ENCODE measurements around the gene NECAB3.
"Not testable (repeated sequence)": the region's sequence is repeated elsewhere in the genome, so short reads cannot be mapped to it uniquely, and the experiment has no call there.

The NECAB3 gene

DNA sequence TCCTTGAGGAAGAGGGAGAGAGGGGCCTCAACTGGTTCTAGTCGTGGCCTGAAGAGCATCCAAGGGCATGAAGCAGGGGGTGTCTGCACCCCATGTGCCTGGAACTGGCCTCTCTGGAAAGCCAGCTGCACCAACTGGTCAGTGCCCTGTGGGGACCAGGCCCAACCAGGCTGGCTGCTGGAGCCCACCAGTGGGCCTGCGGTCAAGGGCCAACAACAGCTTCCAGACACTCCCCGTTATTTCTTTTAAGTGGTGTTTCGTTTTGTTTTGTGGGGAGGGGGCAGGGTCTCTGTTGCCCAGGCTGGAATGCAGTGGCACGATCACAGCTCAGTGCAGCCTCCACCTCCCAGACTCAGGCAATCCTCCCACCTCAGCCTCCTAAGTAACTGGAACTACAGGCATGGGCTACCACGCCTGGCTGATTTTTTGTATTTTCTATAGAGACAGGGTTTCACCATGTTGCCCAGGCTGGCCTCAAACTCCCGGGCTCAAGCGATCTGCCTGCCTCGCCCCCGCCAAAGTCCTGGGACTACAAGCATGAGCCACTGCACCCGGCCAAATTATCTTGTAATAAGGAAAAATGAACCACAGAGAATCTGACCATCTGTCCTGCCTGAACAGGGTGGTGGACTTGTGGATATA is 24.0 kb downstream of the NECAB3 start:
- no peak for DNase-seq (ENCODE audit: low read depth)

DNA sequence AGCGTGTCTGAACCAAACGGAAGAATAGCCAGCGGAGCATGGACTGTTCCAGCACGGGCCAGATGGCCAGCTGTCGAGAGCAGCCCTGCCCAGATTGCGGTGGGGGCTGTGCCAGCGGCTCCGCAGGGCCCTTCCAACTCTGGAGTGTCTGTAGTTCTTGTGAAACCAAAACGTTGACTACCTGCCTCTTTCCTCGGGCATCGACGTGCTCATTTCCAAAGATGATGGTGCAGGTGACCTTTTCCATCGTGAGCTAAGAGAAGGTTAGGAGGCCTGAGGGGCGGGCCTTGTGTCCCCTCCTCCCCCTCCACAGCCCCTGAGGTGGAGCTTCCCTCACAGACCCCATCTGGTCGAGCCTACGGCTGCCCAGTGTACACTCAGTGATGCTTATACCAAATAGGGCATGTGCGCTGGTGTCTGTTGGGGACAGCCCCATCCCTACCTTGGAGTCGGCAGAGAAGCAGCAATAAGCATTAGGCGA is 25.0 kb downstream of the NECAB3 start:
- DNase-seq (ENCODE audit: low read depth), result no peak

DNA sequence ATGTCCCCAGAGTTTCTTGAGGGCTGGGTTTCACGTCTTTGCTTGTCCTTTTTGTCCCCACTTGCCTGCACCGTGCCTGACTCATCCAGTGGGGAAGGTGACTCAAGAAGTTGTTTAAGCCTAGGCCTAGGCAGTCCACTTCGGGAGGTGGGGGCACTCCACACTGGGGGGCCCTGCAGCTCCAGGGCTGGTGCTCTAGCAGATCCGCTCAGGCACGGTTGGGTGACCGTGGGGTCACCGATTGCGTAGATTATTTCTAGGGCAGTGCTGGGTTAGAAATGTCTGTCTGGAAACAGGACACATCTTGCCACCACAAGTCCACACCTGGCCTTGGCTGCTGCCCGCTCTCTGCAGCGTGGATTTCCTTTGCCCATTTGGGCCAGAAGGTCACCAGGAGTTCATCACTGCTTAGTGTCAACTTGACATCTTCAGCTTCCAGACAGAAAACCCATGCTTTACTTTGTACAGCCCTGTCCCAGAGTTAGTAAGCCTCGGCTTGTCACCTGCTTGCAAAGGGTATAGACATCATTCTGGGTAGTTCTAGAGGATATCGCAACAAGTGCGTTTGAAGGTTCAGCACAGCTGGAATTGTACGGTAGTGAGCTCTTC is 25.7 kb downstream of the NECAB3 start:
- DNase-seq (ENCODE audit: low read depth), result no peak

DNA sequence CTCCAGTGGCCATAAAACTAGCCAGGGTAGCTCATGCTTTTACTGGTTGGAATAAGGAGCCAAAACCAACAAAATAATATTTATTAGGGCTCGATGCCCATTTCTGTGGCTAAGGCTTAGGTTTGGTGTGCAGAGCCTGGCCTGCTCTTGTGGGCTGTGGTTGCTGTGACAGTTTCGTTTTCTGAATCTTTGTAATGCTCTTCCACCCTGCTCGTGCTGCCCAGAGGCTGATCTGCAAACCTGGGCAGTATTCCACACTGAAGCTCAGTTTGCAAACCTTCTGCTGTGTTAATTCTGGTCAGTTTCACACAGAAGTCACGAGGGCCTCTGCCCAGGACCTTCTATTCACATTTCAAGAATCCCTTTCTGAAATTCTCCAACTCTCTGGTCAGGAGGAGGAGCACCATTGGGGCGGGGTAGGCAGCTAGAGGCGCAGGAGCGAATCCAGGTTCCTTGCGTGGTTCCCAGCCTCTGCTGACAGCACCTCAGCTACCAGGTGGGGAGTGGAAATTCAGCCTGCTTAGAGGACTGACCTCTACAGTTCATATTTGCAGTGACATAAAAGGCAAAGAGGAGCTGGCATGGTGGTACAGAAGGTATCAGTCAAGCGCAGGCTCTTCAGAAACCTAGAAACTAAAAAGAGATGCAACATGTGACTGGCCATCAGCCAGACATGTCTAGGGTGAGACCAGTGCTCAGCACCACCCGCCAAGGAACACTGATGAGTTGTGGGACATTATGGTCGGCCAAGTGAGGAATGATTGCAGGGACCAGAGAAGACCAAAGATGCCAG is 26.4 kb downstream of the NECAB3 start:
- no peak for DNase-seq (ENCODE audit: low read depth)

DNA sequence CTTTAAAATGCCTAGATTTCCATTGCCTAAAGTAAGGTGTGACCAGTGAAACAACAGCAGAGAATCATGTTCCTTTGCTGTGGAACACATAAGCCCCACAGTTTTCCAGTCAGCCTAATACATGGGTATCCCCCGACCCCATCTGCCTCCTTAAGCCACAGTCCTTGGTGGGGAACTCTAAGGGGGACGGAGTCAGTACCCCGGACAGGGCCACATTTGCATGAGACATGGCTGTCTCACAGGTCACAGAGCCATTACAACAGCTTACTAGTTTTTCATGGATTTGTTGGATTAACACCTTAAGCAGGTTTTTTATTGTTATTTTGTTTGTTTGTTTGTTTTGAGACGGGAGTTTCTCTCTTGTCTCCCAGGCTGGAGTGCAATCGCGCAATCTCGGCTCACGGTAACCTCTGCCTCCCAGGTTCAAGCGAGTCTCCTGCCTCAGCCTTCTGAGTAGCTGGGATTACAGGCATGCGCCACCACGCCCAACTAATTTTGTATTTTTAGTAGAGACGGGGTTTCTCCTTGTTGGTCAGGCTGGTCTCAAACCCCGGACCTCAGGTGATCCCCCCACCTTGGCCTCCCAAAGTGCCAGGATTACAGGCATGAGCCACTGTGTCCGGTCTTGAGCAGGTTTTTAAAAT is 27.1 kb downstream of the NECAB3 start:
- DNase-seq (ENCODE audit: low read depth), result not testable (repeated sequence)

DNA sequence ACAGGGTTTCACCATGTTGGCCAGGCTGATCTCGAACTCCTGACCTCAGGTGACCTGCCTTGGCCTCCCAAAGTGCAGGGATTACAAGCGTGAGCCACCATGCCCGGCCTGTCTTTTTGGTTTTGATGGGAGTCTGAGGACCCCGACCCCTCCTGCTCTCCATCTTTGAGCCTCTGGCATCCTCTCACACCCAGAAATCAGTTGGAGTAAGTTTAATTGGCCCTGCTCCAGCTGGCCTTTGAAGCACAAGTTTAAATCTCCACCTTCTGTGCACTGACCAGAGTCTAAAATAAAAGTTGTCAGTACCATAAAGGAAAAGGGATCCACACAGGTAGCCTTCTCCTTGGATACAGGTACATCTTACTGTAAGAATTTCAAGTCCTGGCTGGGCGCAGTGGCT is 28.0 kb downstream of the NECAB3 start:
- DNase-seq (ENCODE audit: low read depth), result no peak

DNA sequence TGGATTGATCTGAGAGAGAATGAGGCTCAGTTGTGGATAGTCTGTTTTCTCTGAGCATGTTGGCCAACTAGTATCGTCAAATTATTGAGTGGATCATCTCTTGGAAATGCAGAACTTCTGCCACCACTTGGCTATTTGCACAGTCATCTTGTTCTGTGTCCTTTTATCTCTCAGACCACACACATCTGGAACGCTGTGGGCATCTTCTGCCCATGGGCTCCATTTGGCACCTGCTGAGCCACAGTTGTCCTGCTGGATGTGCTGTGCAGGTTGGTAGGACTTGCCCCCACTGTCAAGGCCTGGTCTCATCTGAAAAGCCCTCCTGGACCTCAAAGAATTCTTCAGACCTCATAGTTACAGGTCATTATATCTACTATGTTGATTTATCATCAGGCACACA is 28.8 kb downstream of the NECAB3 start:
- DNase-seq (ENCODE audit: low read depth), result no peak

DNA sequence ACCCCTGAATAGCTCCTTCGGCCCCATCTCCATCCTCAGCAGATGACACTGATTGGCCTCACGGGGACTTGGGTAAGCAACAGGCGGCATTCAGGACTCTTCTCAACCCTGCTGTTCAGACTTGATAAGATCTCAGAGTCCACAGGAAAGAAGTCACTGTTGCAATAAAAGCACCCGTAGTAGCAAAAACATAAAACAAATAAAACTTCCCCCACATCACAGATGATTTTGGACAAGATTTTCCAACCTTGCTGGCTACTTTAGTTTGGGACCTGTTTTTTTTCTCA is 29.2 kb downstream of the NECAB3 start:
- no peak for DNase-seq (ENCODE audit: low read depth)

DNA sequence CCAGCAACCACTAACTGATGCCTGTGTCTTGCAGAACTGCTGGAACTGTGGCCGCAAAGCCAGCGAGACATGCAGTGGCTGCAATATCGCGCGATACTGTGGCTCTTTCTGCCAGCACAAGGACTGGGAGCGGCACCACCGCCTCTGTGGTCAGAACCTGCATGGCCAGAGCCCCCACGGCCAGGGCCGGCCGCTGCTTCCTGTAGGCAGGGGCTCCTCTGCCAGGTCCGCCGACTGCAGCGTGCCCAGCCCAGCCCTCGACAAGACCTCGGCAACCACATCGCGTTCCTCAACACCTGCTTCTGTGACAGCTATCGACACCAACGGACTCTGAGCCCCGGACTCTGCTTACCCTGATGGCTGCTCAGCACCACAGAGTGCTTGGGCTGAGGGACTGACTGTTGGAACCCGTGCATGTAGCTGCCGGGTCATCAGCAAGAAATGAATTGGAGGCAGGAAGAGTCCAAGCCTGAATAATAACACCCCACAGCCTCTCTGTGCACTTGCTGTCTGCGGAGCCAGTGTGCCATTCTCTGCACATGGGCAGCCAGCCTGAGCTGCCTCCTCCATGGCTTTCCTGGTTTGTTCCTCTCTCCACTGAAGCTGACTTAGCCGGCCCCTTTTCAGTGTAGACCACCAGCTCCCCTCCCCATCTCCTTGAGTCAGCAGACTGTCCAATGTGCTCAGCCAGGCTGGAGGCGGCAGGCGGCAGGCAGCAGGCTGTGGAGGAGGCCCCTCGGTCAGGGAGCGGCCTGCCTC is 29.7 kb downstream of the NECAB3 start:
- no peak for DNase-seq (ENCODE audit: low read depth)

DNA sequence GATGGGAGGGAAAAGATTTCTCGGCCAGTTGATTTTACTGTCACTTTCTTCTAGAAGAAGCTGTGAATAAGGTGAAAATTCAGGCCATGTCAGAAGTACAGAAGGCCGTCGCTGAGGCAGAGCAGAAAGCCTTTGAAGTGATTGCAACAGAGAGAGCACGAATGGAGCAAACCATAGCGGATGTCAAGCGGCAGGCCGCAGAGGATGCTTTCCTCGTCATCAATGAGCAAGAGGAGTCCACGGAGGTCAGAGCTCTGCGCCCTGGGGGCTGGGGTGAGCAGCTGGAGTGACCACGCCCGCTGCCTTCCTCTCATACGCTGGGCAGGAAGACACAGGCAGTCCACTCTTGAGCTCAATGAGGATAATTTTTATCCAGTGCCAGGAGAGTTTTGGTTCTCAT is 33.9 kb downstream of the NECAB3 start:
- DNase-seq (ENCODE audit: low read depth), result no peak

DNA sequence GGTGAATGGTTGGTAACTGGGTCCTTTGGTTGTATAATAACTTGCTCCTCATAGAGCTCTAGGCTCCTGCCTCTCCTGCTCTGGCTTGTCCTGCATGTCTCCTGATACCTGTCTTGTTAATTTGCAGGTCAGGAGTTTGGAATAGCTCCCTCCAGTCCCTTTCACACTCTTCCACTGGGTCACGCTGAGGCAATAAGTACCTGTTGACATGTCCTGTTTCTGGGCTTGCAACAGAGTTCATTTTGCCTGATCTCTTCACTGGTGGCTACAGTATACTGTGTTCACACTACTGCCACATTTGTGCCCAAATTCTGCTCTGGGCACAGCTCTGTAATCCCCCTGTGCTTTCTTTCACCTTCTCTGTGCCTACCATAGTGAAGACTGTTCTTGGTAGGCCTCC is 37.5 kb downstream of the NECAB3 start:
- DNase-seq (ENCODE audit: low read depth), result no peak

DNA sequence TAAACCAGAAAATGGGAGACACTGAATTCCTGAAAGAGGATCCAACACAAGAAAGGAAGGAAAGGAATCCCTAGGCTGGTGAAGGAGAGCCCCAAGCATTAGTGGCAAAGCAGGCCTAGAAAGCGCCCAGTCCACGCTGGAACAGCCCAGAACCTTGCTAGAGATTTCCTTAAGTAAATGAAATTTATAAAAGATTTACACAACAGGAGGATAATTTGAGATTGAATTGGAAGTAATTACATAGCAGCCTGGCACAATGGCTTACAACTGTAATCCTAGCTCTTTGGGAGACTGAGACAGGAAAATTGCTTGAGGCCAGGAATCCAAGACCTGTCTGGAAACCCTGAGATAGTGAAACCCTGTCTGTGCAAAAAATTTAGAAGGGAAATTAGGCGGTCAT is 38.9 kb downstream of the NECAB3 start:
- DNase-seq (ENCODE audit: low read depth), result no peak

DNA sequence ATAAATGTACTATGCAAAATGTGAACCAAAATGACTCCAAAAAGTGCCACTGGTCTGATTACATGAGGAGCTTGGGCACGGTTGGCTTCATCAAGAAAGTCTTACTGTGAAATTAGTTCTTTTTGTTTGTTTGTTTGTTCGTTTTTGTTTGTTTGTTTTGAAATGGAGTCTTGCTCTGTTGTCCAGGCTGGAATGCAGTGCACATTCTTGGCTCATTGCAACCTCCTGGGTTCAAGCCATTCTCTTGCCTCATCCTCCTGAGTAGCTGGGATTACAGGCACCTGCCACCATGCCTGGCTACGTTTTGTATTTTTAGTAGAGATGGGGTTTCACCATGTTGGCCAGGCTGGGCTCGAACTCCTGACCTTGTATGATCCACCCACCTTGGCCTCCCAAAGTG is 42.3 kb downstream of the NECAB3 start:
- DNase-seq (ENCODE audit: low read depth), result not testable (repeated sequence)

DNA sequence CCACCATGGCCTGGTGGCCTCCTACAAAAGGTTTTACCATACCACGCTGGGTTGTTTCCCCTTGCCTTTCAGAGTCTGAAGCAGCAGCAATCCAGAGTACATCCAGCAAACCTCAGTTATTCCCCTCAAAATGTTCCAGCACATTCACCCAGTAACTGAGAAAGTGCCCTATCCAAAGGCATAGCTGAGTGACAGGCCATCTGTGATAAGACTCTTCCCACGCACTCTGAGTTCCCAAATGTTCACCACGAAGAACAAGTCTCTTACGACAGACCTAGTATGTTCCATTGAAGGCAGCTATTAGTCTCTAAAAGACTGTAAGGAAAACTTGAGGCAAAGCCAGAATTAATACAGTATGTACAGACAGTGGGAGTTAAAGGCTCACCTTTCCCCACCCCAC is 43.7 kb downstream of the NECAB3 start:
- DNase-seq (ENCODE audit: low read depth), result no peak

DNA sequence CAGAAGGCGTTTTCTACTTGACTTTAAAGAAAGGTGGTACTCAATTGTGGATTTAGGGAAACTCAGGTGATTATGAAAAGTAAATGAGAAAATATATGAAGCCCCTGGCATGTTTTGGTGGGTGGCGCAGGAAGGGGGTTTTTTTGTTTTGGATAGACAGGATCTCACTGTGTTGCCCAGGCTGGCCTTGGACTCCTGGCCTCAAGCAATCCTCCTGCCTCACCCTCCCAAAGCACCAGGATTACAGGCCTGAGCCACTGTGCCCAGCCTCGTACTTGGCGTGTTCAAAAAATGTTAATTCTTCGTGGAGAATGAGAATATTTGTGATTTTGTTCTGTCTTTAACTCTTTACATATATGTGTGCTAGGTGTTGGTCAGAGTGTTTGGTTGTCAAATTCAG is 44.2 kb downstream of the NECAB3 start:
- DNase-seq (ENCODE audit: low read depth), result no peak

DNA sequence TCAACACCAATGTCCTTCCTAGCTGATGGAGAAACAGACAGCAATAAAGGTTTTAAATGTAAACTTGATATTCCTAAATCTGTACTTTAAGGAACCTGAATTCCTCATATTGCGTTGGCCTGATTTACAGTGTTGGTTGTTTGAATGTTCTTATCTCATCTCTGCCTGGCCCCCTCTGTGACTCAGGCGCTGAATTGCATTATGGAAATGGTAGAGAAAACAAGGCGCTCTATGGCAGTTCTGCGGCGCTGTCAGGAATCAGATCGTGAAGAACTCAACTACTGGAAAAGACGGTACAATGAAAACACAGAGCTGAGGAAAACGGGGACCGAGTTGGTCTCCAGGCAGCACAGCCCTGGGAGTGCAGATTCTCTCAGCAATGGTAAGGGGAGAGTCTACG is 44.7 kb downstream of the NECAB3 start:
- no peak for DNase-seq (ENCODE audit: low read depth)

DNA sequence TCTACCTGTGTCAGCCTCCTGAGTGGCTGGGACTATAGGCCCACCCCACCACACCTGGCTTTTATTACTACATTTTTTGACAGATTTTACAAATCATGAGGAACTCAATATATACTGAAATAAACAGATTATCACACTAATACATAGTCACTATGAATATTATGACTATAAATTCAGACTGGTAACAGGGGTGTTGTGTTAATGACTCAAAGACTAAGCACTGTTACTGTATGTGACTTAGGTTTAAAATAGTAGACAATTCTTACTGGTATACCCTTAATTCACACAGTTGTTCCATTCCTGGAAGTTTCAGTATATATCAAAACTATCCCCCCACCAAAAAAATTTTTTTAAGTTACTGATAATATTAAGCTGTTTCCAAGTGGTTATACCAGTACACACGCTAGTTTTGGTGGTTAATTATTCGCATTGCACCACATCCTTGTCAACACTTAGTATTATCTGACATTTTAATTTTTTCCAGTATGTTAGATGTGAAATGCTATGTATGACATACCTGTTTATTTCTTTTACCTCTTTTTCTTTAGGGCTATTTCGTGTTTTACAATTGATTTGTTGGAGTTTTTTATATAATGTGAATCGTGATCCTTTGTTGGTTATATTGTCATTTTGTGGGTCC is 46.5 kb downstream of the NECAB3 start:
- DNase-seq (ENCODE audit: low read depth), result no peak

DNA sequence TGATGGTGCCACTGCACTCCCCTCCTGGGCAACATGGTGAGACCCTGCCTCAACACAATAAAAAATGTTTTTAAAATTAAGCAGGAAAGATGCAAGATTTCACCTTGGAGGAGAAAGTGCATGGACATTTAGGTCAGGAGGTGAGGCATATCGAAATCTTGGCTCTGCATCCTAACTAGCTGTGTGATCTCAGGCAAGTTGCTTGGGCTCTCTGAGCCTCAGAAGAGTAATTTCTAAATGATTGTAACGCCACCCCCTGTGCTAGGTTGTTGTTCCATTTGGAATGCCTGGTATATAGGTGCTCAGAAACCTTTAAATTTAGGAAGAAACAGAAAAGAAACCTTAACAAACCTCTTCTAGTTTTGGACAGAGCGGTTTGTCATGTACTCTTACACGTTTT is 48.0 kb downstream of the NECAB3 start:
- DNase-seq (ENCODE audit: low read depth), result no peak

DNA sequence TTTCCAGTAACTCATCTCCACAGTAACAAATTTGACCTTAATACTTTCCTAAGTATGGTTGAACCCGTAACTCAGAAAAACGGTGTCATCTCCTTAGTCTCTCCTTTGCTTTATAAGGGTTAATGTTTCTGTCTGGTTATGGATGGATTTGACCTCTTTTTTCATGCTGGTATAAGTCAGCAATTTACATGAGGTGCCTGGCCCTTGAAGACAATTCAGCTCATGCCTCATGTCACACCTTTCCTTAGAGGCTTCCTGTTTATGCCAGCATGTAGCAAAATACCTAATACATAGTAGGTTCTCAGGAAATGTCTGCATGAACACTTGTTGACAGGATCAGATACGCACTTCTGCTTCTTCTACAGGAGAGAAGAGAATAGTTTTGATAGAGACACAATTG is 49.8 kb downstream of the NECAB3 start:
- no peak for DNase-seq (ENCODE audit: low read depth)

DNA sequence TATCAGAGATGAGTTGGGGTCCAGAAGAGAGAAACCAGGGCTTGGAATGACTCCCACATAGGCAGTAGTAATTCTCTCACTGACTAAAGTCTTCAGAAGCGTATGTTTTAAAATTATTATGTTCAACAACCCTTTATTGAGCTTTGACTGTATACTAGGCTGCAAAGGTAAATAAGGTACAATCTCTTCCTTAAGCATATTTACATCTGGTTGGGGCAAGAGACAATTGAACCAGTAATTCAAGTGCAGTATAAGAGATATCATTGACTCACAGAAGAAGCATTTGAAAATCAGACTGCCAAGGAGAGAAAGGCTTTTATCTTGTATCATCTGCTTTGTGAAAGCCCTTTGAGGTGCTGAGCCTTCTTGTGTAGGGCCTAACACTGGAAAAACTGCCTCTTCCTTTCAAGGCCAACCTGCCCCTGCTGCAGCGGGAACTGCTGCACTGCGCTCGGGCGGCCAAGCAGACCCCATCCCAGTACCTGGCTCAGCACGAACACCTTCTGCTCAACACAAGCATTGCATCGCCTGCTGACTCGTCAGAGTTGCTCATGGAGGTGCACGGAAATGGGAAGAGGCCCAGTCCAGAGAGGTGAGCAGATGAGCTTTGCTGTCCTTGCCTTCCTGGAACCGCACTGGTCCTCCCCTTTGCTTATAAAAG is 51.4 kb downstream of the NECAB3 start:
- no peak for DNase-seq (ENCODE audit: low read depth)

DNA sequence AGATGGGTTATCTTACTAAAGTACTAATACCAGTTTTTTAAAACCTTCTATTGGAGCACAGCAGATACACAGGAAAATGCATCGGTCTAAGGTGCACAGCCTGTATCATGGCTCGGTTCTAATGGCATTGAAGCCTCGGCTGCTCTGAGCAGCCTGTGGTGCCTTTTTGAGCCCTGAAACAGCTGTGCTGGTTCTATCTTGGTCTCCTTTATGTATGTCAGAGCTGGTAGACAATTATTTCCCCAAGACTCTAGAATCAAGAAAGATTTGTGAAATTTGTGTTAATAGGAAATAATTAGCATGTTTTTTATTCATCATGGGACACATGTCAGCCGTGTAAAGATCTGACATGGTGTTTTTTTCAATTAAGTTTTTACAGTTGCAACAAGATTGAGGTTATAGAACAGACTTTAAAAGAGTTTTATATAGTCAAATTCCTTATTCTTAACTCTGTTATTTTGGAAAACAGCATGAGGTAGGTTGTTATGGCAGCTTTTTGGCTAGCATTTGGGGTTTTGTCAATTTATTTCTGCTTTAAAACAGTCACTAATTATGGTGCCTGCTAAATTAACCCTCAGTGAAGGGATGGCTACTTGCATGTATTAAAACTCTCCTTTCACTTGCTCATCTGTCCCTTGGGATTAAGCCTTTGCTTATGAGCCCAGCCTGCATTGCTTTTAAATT is 52.4 kb downstream of the NECAB3 start:
- no peak for DNase-seq (ENCODE audit: low read depth)
